GM12878 (cell line): ENCODE results near the gene UNC45B. TPM values are rescaled to one million over a fixed set of nuclear protein-coding genes. Genes with fewer than 3 reads are reported as not detected.

Source experiments
- ATAC-seq: fragments of 200-7000 bp; cut with Tn5 transposase; 3 replicates; pipeline ENCODE4 v1.9.1; 2020; ENCODE audit warnings: mild to moderate bottlenecking, moderate library complexity
- BruUV-seq: library from RNA; stranded (reverse); fragments of 400-500 nt; replicated peaks from 2 replicates; lab custom pipeline; 2021; lab: Mats Ljungman, UMichigan
- CTCF ChIA-PET: fragments of 300-600 bp; sonication (Branson Sonifier 250); formaldehyde crosslinking; extraction: SDS; loops from one replicate; lab custom pipeline; 2021; ENCODE audit warnings: inconsistent platforms; lab: Yijun Ruan, JAX
- POLR2A ChIA-PET: fragments of 350-600 bp; formaldehyde crosslinking; extraction: SDS; loops from one replicate; lab custom pipeline; 2021; ENCODE audit warnings: inconsistent platforms; lab: Charles Lee
- RAD21 ChIA-PET: fragments of 300-600 bp; sonication (Branson Sonifier 250); formaldehyde crosslinking; loops from one replicate; lab custom pipeline; 2023; ENCODE audit warnings: antibody characterized with exemption; ENCODE audit not compliant: unreplicated experiment; lab: Charles Lee
- SMC1A ChIA-PET: fragments of 300-600 bp; sonication (Branson Sonifier 250); formaldehyde crosslinking; loops from one replicate; lab custom pipeline; 2023; ENCODE audit not compliant: unreplicated experiment, uncharacterized antibody; lab: Charles Lee
- DNase-seq: peaks from one replicate; pipeline ENCODE4 v3.0.0-alpha.2; 2011; ENCODE audit warnings: low read depth, low spot score
- FAIRE-seq: peaks from 3 replicates; lab custom pipeline; 2011; peaks lifted over from hg19 to GRCh38; lab: Jason Lieb, UNC
- H2AFZ ChIP-seq: 2 replicates; pipeline ENCODE4 v1.6.0; 2011; ENCODE audit warnings: low read depth, low read length, control low read depth; ENCODE audit not compliant: control insufficient read depth
- H3K27ac ChIP-seq: 2 replicates; pipeline ENCODE4 v1.5.1; 2011; ENCODE audit warnings: control low read depth; ENCODE audit not compliant: control insufficient read depth, insufficient read depth
- H3K27me3 ChIP-seq, 2 experiments: replicated peaks in 1 of 2; 2 replicates each; pipeline versions ENCODE4 v1.6.0 to v1.6.1; 2011; ENCODE audit warnings: low read length in 1 of 2; ENCODE audit not compliant: control insufficient read depth in 2 of 2, insufficient read depth in 2 of 2
- H3K36me3 ChIP-seq, 2 experiments: 2 replicates each; pipeline ENCODE4 v1.5.1; 2011; ENCODE audit warnings: low read length in 1 of 2; ENCODE audit not compliant: control insufficient read depth in 2 of 2, insufficient read depth in 2 of 2
- H3K4me1 ChIP-seq: 2 replicates; pipeline ENCODE4 v1.6.1; 2011; ENCODE audit warnings: mild to moderate bottlenecking, low read length, moderate library complexity, mixed read lengths; ENCODE audit not compliant: control insufficient read depth, insufficient read depth
- H3K4me2 ChIP-seq: 2 replicates; pipeline ENCODE4 v1.6.0; 2011; ENCODE audit warnings: control low read depth; ENCODE audit not compliant: control insufficient read depth, insufficient read depth
- H3K4me3 ChIP-seq: fragments of 200-600 bp; sonication (generic); 2 replicates; pipeline ENCODE4 v1.5.1; 2016
- H3K79me2 ChIP-seq: 2 replicates; pipeline ENCODE4 v1.6.0; 2011; ENCODE audit warnings: low read length; ENCODE audit not compliant: control insufficient read depth, insufficient read depth
- H3K9ac ChIP-seq: 2 replicates; pipeline ENCODE4 v1.8.0; 2011; ENCODE audit warnings: low read length, control low read depth, mixed read lengths; ENCODE audit not compliant: control insufficient read depth, insufficient read depth
- H3K9me3 ChIP-seq: replicated peaks from 3 replicates; pipeline ENCODE4 v1.5.1; 2011; ENCODE audit warnings: mild to moderate bottlenecking, low read length; ENCODE audit not compliant: control insufficient read depth, insufficient read depth
- H4K20me1 ChIP-seq: 2 replicates; pipeline ENCODE4 v1.6.0; 2011; ENCODE audit not compliant: control insufficient read depth, insufficient read depth
- ATF2 ChIP-seq: IDR thresholded peaks from 2 replicates; pipeline ENCODE4 v1.6.1; 2012; ENCODE audit warnings: low read length, inconsistent platforms
- NFIC ChIP-seq: IDR thresholded peaks from 2 replicates; pipeline ENCODE4 v1.6.1; 2012; ENCODE audit warnings: low read depth, mild to moderate bottlenecking, inconsistent platforms, low read length, moderate library complexity
- RFX5 ChIP-seq: IDR thresholded peaks from 2 replicates; pipeline ENCODE4 v1.6.1; 2011; ENCODE audit warnings: low read depth, low read length, improper control_type of control experiment
- ZBTB33 ChIP-seq: fragments of 450-650 bp; IDR thresholded peaks from 2 replicates; pipeline ENCODE4 v1.6.1; 2017; ENCODE audit warnings: mild to moderate bottlenecking
- ZNF384 ChIP-seq: IDR thresholded peaks from 2 replicates; pipeline ENCODE4 v1.6.1; 2012; ENCODE audit warnings: low read depth, mild to moderate bottlenecking, low read length, improper control_type of control experiment, borderline replicate concordance
- ZNF687 ChIP-seq: fragments of 450-650 bp; IDR thresholded peaks from 2 replicates; pipeline ENCODE4 v1.6.1; 2017; ENCODE audit warnings: mild to moderate bottlenecking, moderate library complexity
- WGBS: methylation state at CpG from one replicate; pipeline ENCODE4 v1.1.6; 2016; ENCODE audit warnings: low lambda C conversion rate; ENCODE audit not compliant: insufficient replicate concordance, insufficient coverage; ENCODE audit errors: missing lambda C conversion rate; 5-methylcytosine and 5-hydroxymethylcytosine counted together
- in situ Hi-C: fragments of 300-500 bp; cut with MboI; formaldehyde crosslinking; loops from 9 replicates; pipeline ENCODE4 v1.14.3; 2018; ENCODE audit warnings: mixed read lengths
- intact Hi-C: fragments of 100-400 bp; cut with micrococcal nuclease; formaldehyde crosslinking; loops from one replicate; pipeline ENCODE4 v1.14.2; 2022; ENCODE audit not compliant: unreplicated experiment
- polyA plus RNA-seq, 11 experiments: library from polyadenylated mRNA; depleted of rRNA in 4 of 11; unstranded in 6 of 11; stranded (reverse) in 5 of 11; fragments of >200 nt; fragmentation: Nextera tagmentation in 4 of 11; fragmentation: Illumina TruSeq in 1 of 11; extraction: Ambion mirVana in 4 of 11; extraction: Trizol in 1 of 11; gene quantifications; 1 replicate in 1 of 11; 2 replicates in 10 of 11; pipeline versions ENCODE4 v1.2.1 to v1.2.3, GENCODE V29; 2011 to 2016; ENCODE audit warnings: inconsistent platforms in 2 of 11, missing spikeins in 2 of 11, low read depth in 1 of 11
- total RNA-seq, 4 experiments: library from RNA; depleted of rRNA in 3 of 4; stranded (reverse); fragments of >200 nt in 3 of 4; fragmentation: Illumina TruSeq in 1 of 4; extraction: Trizol in 1 of 4; gene quantifications; 2 replicates each; pipeline versions ENCODE4 v1.2.1 to v1.2.3, GENCODE V29; 2013 to 2021

UNC45B gene
- total and polyA plus RNA-seq, 10 of the 15 experiments (the other 5 are each of a cell fraction or from before 2014, with no cell fraction given) = 0.03 TPM; not detected in 9

GRCh38 chr17:35218915-35219314, 71.3 kb downstream of the UNC45B start:
- Histone ChIP-seq H3K4me2 (no peak overlapping the region), H3K4me3 (no peak overlapping the region), H4K20me1 (no peaks in the 10 kb centered on the region), H3K27me3 (no peaks in the 10 kb centered on the region; a peak in 1 of 4 replicates), H3K9ac (no peak overlapping the region), H2AFZ (no peak overlapping the region), H3K9me3 (no peaks in the 10 kb centered on the region; the same call in 2 of the 3 replicates), H3K79me2 (no peaks in the 10 kb centered on the region), H3K36me3 (no peaks in the 10 kb centered on the region), H3K4me1 (no peaks in the 10 kb centered on the region), H3K27ac (no peak overlapping the region)
- intact Hi-C loops = no loop called here
- 46% methylated on average over 2 of the region's 2 CpGs for WGBS
- in situ Hi-C loops = no loop called here
- ChIA-PET CTCF (no interaction called here), RAD21 (no interaction called here), POLR2A (no interaction called here), SMC1A (interaction anchor here (1.6 kb wide), 1 partner anchor 94 kb away, joined by 3 read pairs; no protein-coding TSS in a partner anchor)
- no TSS peak for BruUV-seq
- no peak for FAIRE-seq
- TF ChIP-seq ZBTB33 (no peak), NFIC (no peak), RFX5 (no peak), ATF2 (no peak), ZNF687 (no peak), ZNF384 (no peak)
- no peak for DNase-seq
- ATAC-seq = no peak
